RWPE2 (cell line): ENCODE data around the gene AURKB.
A peak's percentile ranks its signal among the peaks of the same experiment; 100 is the strongest.

Experiments used
- ATAC-seq: fragments of 200-7000 bp; cut with Tn5 transposase; 3 replicates; pipeline ENCODE4 v1.9.1; 2021; ENCODE audit warnings: low read depth
- DNase-seq: peaks from one replicate; pipeline ENCODE4 v3.0.0-alpha.2; 2020; ENCODE audit warnings: low spot score
- H3K27ac ChIP-seq: fragments of 450-650 bp; 2 replicates; pipeline ENCODE4 v1.5.1; 2017; ENCODE audit warnings: mild to moderate bottlenecking; ENCODE audit not compliant: poor library complexity, severe bottlenecking
- H3K27me3 ChIP-seq: fragments of 250-450 bp; sonication (Bioruptor Pico); 2 replicates; pipeline ENCODE4 v1.5.1; 2021; ENCODE audit warnings: mild to moderate bottlenecking, moderate library complexity; ENCODE audit not compliant: insufficient read depth, poor library complexity, severe bottlenecking
- H3K36me3 ChIP-seq: fragments of 250-450 bp; sonication (Bioruptor Pico); 2 replicates; pipeline ENCODE4 v1.5.1; 2020; ENCODE audit warnings: low read depth, mild to moderate bottlenecking, moderate library complexity
- H3K4me1 ChIP-seq: fragments of 250-450 bp; sonication (Bioruptor Pico); 2 replicates; pipeline ENCODE4 v1.5.1; 2021; ENCODE audit warnings: mild to moderate bottlenecking, moderate library complexity; ENCODE audit not compliant: insufficient read depth, poor library complexity, severe bottlenecking
- H3K4me3 ChIP-seq: fragments of 250-450 bp; sonication (Bioruptor Pico); 2 replicates; pipeline ENCODE4 v1.5.1; 2021; ENCODE audit warnings: mild to moderate bottlenecking, moderate library complexity; ENCODE audit not compliant: severe bottlenecking
- H3K9me3 ChIP-seq: fragments of 250-450 bp; sonication (Bioruptor Pico); 2 replicates; pipeline ENCODE4 v1.5.1; 2021; ENCODE audit warnings: mild to moderate bottlenecking, moderate library complexity; ENCODE audit not compliant: severe bottlenecking
- CTCF ChIP-seq: fragments of 450-650 bp; IDR thresholded peaks from one replicate; pipeline ENCODE4 v1.5.1; 2017; ENCODE audit warnings: mild to moderate bottlenecking, moderate library complexity; ENCODE audit not compliant: poor library complexity, severe bottlenecking

AURKB gene

GRCh38 chr17:8234361-8235270 lies 24.2 kb upstream of the AURKB start:
- no peak for DNase-seq
- Histone ChIP-seq H3K9me3 (no peaks in the 10 kb centered on the region), H3K36me3 (peaks cover 89% of the 10 kb centered on the region), H3K4me1 (no peaks in the 10 kb centered on the region), H3K4me3 (no peak overlapping the region), H3K27ac (no peak overlapping the region), H3K27me3 (no peaks in the 10 kb centered on the region)
- ATAC-seq, result no peak
- TF ChIP-seq CTCF, result no peak

DNA sequence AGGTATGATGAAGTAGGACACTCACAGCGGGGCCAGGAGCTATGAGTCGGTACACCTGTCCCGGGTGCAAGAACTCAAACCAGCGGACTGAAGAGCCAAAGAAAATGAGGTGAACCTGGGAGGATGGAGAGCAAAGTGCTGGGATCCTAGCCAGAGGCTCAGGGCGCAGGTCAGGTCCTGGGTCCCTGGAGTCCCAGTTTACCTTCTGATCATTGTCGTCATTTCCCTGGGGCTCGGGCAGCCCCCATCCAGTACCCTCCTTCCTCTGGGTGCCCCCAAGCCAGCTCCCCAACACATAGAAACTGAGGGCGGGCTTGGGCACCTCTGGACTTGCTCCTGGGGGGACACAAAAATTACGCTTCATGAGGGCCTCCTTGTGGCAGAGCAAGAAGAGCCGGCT lies 21.3 kb upstream of the AURKB start:
- DNase-seq (no peak), ATAC-seq (no peak)
- peaks cover 91% of the 10 kb centered on the region for H3K36me3 ChIP-seq
- no peak overlapping the region for H3K4me3 ChIP-seq
- H3K27ac ChIP-seq, result no peak overlapping the region
- no peaks in the 10 kb centered on the region for H3K4me1 ChIP-seq
- no peaks in the 10 kb centered on the region for H3K9me3 ChIP-seq
- H3K27me3 ChIP-seq, result no peaks in the 10 kb centered on the region
- no peak for TF ChIP-seq CTCF

- peaks cover 5% of the 10 kb centered on the region for H3K4me1 ChIP-seq
- DNase-seq (no peak), ATAC-seq (no peak)
- no peaks in the 10 kb centered on the region for H3K9me3 ChIP-seq
- TF ChIP-seq CTCF, result no peak
- H3K27me3 ChIP-seq, result no peaks in the 10 kb centered on the region
- H3K27ac ChIP-seq, result peak overlapping the region; percentile 34
- peak overlapping the region; percentile 26 for H3K4me3 ChIP-seq
- H3K36me3 ChIP-seq, result peaks cover 47% of the 10 kb centered on the region
Observed at GRCh38 chr17:8227238-8227581, 16.8 kb upstream of the AURKB start.

DNA sequence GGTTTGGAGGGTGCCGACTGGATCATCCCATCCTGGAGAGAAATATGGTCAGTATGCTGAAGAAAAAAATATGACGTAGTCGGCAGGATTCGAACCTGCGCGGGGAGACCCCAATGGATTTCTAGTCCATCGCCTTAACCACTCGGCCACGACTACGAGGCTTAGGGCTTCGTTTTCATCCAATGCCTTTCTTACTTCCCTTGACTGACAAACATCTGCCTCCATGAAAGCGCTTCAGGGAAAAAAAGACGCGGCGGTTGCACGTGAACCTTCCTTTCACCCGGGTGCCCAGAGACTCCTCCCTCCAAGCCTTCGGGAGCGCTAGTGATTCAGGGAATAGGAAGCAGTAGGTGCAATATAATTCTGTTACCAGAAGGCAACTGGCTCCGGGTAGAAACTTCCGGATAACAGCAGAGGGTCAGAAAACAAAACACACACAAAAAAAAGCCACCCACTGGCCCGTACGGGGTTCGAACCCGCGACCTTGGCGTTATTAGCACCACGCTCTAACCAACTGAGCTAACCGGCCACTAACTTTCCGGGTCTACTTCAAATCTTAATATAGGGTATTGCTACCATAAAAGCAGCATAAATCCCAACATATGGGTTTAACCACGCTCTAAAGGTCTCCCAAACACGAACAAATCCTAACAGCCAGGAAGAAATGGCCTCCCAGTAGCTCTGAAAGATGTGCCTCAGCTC lies 16.3 kb upstream of the AURKB start:
- H3K4me1 ChIP-seq, result peaks cover 5% of the 10 kb centered on the region
- no peak for DNase-seq
- H3K9me3 ChIP-seq, result no peaks in the 10 kb centered on the region
- H3K27me3 ChIP-seq, result no peaks in the 10 kb centered on the region
- peak overlapping the region; percentile 34 for H3K27ac ChIP-seq
- no peak for TF ChIP-seq CTCF
- H3K36me3 ChIP-seq, result peaks cover 42% of the 10 kb centered on the region
- peak overlapping the region; percentile 26 for H3K4me3 ChIP-seq
- peak; percentile 5 for ATAC-seq
